Pancreas (tissue), 10 donors: Measurements from ENCODE around the gene SLC6A20. TPM values are rescaled to one million over a fixed set of nuclear protein-coding genes. Genes with fewer than 3 reads are reported as not detected.
"Not testable (repeated sequence)": the region's sequence is repeated elsewhere in the genome, so short reads cannot be mapped to it uniquely, and the experiment has no call there.

Experiments used
- ATAC-seq, 4 donors: fragments of 200-7000 bp; cut with Tn5 transposase; one replicate each; pipeline versions ENCODE4 v1.8.0 to v1.9.1; 2020; ENCODE audit warnings: mild to moderate bottlenecking in 4 of 4, moderate library complexity in 4 of 4
- DNase-seq, 6 donors: peaks; one replicate each; pipeline ENCODE4 v3.0.0-alpha.2; 2020
- FAIRE-seq: peaks from 2 replicates; lab custom pipeline; 2012; peaks lifted over from hg19 to GRCh38; lab: Jason Lieb, UNC
- H3K27ac ChIP-seq, 4 donors: fragments of 200-600 bp; sonication (generic); 1 replicate in 3 of 4; 2 replicates in 1 of 4; pipeline versions ENCODE4 v1.5.0 to v1.8.0; 2020
- H3K27me3 ChIP-seq, 4 donors: fragments of 200-600 bp; one replicate each; pipeline ENCODE4 v1.8.0; 2021
- H3K36me3 ChIP-seq, 3 donors: fragments of 200-600 bp; sonication (generic) in 1 of 3; one replicate each; pipeline versions ENCODE4 v1.5.0 to v1.8.0; 2020 to 2021
- H3K4me1 ChIP-seq, 3 donors: fragments of 200-600 bp; one replicate each; pipeline ENCODE4 v1.8.0; 2021
- H3K4me3 ChIP-seq, 4 donors: fragments of 200-600 bp; sonication (generic) in 2 of 4; one replicate each; pipeline versions ENCODE4 v1.5.0 to v1.8.0; 2020 to 2021
- H3K9me3 ChIP-seq, 4 donors: fragments of 200-600 bp; one replicate each; pipeline ENCODE4 v1.8.0; 2021
- CTCF ChIP-seq, 4 donors: fragments of 200-600 bp; sonication (generic) in 3 of 4; IDR thresholded peaks; one replicate each; pipeline versions ENCODE4 v1.5.0 to v1.8.0; 2021; ENCODE audit warnings: antibody characterized with exemption in 4 of 4
- WGBS, 2 donors: extraction: QIAGEN DNeasy Blood & Tissue Kit; methylation state at CpG; one replicate each; pipeline ENCODE4 v1.1.7; 2013; 5-methylcytosine and 5-hydroxymethylcytosine counted together
- intact Hi-C, 3 donors: fragments of 100-400 bp; cut with DNase I; formaldehyde crosslinking; loops; one replicate each; pipeline versions ENCODE4 v1.11.1 to v1.14.2; 2022
- polyA plus RNA-seq, 2 donors: library from polyadenylated mRNA; stranded (reverse); fragments of 200-250 nt; gene quantifications; one replicate each; pipeline ENCODE4 v1.2.3, GENCODE V29; 2013
- total RNA-seq, 6 donors: library from RNA; stranded (reverse); fragmentation: NEBNext Ultra II Directional in 4 of 6; extraction: Animal tissue kit (Norgen Biotek cat#: 25700) in 4 of 6; gene quantifications; one replicate each; pipeline versions ENCODE4 v1.2.1 to v1.2.4, GENCODE V29; 2021 to 2023
- donor health status: healthy with polysubstance abuse.
- donor health status: DM: no; HTN: no; CAD: no; lungs with moderate emphysema.
- donor health status: DM: no; HTN: no; CAD: no.
- donor health status: control.
- donor health status: control.
- donor health status: Bipolar disorder and iron deficiency.
- donor health status: DM: yes; HTN: yes; CAD: no.
- donor health status: DM: no; HTN: no; CAD: no.
- donor health status: DM: no; HTN: no; CAD: no.
- donor health status: DM: yes; HTN: yes; CAD: no.

The SLC6A20 gene
- total and polyA plus RNA-seq, 8 donors = 3.1 to 11.3 (median 5.7) TPM

- intact Hi-C loops = no loop called here
- DNase-seq (no peak), ATAC-seq (no peak), FAIRE-seq (no peak)
- no peak overlapping the region for H3K4me3 ChIP-seq
- no peaks in the 10 kb centered on the region for H3K4me1 ChIP-seq
- TF ChIP-seq CTCF (IDR thresholded peaks at IDR 0.05) = no peak
- H3K9me3 ChIP-seq = no peaks in the 10 kb centered on the region
- WGBS, 2 donors = 94 to 96% methylated on average over 7 of the region's 7 CpGs
- no peaks in the 10 kb centered on the region for H3K36me3 ChIP-seq
- no peak overlapping the region for H3K27ac ChIP-seq
- H3K27me3 ChIP-seq = no peaks in the 10 kb centered on the region
These were observed 41.9 kb downstream of the SLC6A20 start for GRCh38 chr3:45754461-45754860.

- intact Hi-C loops = no loop called here
- Histone ChIP-seq H3K27ac (no peak overlapping the region), H3K4me1 (no peaks in the 10 kb centered on the region), H3K36me3 (no peaks in the 10 kb centered on the region), H3K4me3 (no peak overlapping the region), H3K9me3 (no peaks in the 10 kb centered on the region), H3K27me3 (no peaks in the 10 kb centered on the region)
- TF ChIP-seq CTCF (IDR thresholded peaks at IDR 0.05) = no peak
- 86 to 91% methylated on average over 3 of the region's 3 CpGs for WGBS, 2 donors
- ATAC-seq (no peak), DNase-seq (no peak), FAIRE-seq (no peak)
These were observed 43.2 kb downstream of the SLC6A20 start for GRCh38 chr3:45753095-45753494.

- 80 to 90% methylated on average over 7 of the region's 7 CpGs for WGBS, 2 donors
- FAIRE-seq = no peak
- intact Hi-C loops = no loop called here
These were observed 44.6 kb downstream of the SLC6A20 start for GRCh38 chr3:45751537-45752242.

GRCh38 chr3:45749880-45750279 lies 46.5 kb downstream of the SLC6A20 start:
- 52 to 62% methylated on average over 4 of the region's 4 CpGs for WGBS, 2 donors
- no peaks in the 10 kb centered on the region for H3K27me3 ChIP-seq
- H3K36me3 ChIP-seq = peaks cover 0 to 4% (median 0%) of the 10 kb centered on the region in 3 donors
- H3K4me3 ChIP-seq = no peak overlapping the region
- no peak for ATAC-seq
- FAIRE-seq = no peak
- no peak for TF ChIP-seq CTCF (IDR thresholded peaks at IDR 0.05)
- intact Hi-C loops = no loop called here
- DNase-seq = no peak
- no peaks in the 10 kb centered on the region for H3K4me1 ChIP-seq
- no peaks in the 10 kb centered on the region for H3K9me3 ChIP-seq
- H3K27ac ChIP-seq = no peak overlapping the region

More at GRCh38 chr3:45751537-45752242, 44.6 kb downstream of the SLC6A20 start:
- H3K4me3 ChIP-seq = no peak overlapping the region
- peaks cover 0 to 4% (median 0%) of the 10 kb centered on the region in 3 donors for H3K36me3 ChIP-seq
- H3K9me3 ChIP-seq = no peaks in the 10 kb centered on the region
- no peaks in the 10 kb centered on the region for H3K27me3 ChIP-seq
- TF ChIP-seq CTCF (IDR thresholded peaks at IDR 0.05) = no peak
- H3K4me1 ChIP-seq = no peaks in the 10 kb centered on the region
- no peak overlapping the region for H3K27ac ChIP-seq
- DNase-seq = no peak
- ATAC-seq = no peak

- DNase-seq, ATAC-seq, H3K9me3 ChIP-seq, H3K27me3 ChIP-seq, H3K36me3 ChIP-seq, H3K4me3 ChIP-seq, intact Hi-C loops, FAIRE-seq, H3K4me1 ChIP-seq, H3K27ac ChIP-seq: not testable (repeated sequence)
- WGBS, 2 donors = 73 to 76% methylated on average over 4 of the region's 4 CpGs
These were observed 47.2 kb downstream of the SLC6A20 start for GRCh38 chr3:45749036-45749600.
